Testis (tissue), 2 donors: Measurements from ENCODE around the gene TAF1B.

Experiments used
- CTCF ChIP-seq, 3 experiments: fragments of 450-650 bp in 2 of 3; fragments of 200-600 bp in 1 of 3; sonication (generic) in 1 of 3; IDR thresholded peaks; one replicate each; pipeline ENCODE4 v1.5.1; 2016 to 2019; ENCODE audit warnings: antibody characterized with exemption in 3 of 3, mild to moderate bottlenecking in 2 of 3, moderate library complexity in 1 of 3
- POLR2A ChIP-seq: fragments of 450-650 bp; IDR thresholded peaks from one replicate; pipeline ENCODE4 v1.6.1; 2017; ENCODE audit warnings: antibody characterized with exemption, mild to moderate bottlenecking, moderate library complexity

- no peak for TF ChIP-seq CTCF (IDR thresholded peaks at IDR 0.05)
- no peak for TF ChIP-seq POLR2A
Observed at GRCh38 chr2:9797681-9798556, 45.4 kb upstream of the TAF1B start.
